GM10847 (cell line): ENCODE measurements around the gene FAM151B.

Experiments used
- POLR2A ChIP-seq: IDR thresholded peaks from 2 replicates; pipeline ENCODE4 v1.6.1; 2011; ENCODE audit not compliant: insufficient read length; ENCODE audit errors: extremely low read depth

The FAM151B gene

GRCh38 chr5:80569961-80570786 lies 82.3 kb downstream of the FAM151B start, which contains the start of gene ANKRD34B:
Gene ANKRD34B, minus strand, starts transcription at chr5:80570280. Its CDS starts 10,261 bp downstream, at chr5:80560019.
- no peak for TF ChIP-seq POLR2A

GRCh38 chr5:80573062-80573461 lies 85.2 kb downstream of the FAM151B start:
- no peak for TF ChIP-seq POLR2A

GRCh38 chr5:80576383-80576782 lies 88.5 kb downstream of the FAM151B start:
- no peak for TF ChIP-seq POLR2A

GRCh38 chr5:80577707-80578106 lies 89.8 kb downstream of the FAM151B start:
- no peak for TF ChIP-seq POLR2A

GRCh38 chr5:80579050-80579449 lies 91.2 kb downstream of the FAM151B start:
- TF ChIP-seq POLR2A = no peak

- TF ChIP-seq POLR2A = no peak
These were observed 96.9 kb downstream of the FAM151B start for GRCh38 chr5:80584770-80585169.

GRCh38 chr5:80588858-80589540 lies 101.1 kb downstream of the FAM151B start:
- TF ChIP-seq POLR2A = no peak

GRCh38 chr5:80590766-80591165 lies 102.9 kb downstream of the FAM151B start:
- TF ChIP-seq POLR2A = no peak

GRCh38 chr5:80591352-80591751 lies 103.5 kb downstream of the FAM151B start:
- TF ChIP-seq POLR2A = no peak

- no peak for TF ChIP-seq POLR2A
These were observed 104.2 kb downstream of the FAM151B start for GRCh38 chr5:80592105-80592504.
